Measurements from ENCODE around the gene AP3S2. TPM values are rescaled to one million over a fixed set of nuclear protein-coding genes. Genes with fewer than 3 reads are reported as not detected.

The AP3S2 gene
- total and polyA plus RNA-seq, 2 experiments from 2014 or later: 9.4 to 93.3 TPM

GRCh38 chr15:89888214-89888804 lies 5.5 kb downstream of the AP3S2 start:
- no peaks in the 10 kb centered on the region for H3K27me3 ChIP-seq (ENCODE audit: insufficient read depth)
- no peak overlapping the region for H2AFZ ChIP-seq
- H3K36me3 Mint-ChIP-seq (ENCODE audit: low read depth): peaks cover 31% of the 10 kb centered on the region; the same call in 2 of the 3 replicates
- peaks cover 9% of the 10 kb centered on the region for H4K20me1 ChIP-seq (replicated peaks; ENCODE audit: insufficient read depth)
- H3K27ac ChIP-seq (ENCODE audit: low read depth): no peak overlapping the region
- DNase-seq (ENCODE audit: low spot score) (peak; percentile 61), ATAC-seq (no peak)
- H3K4me3 ChIP-seq: no peak overlapping the region
- H3K27ac Mint-ChIP-seq: no peak overlapping the region
- H3K4me1 Mint-ChIP-seq: no peaks in the 10 kb centered on the region
- 0 out of 2 replicates have a peak, but pooled peaks cover 6% of the 10 kb centered on the region for H3K4me1 ChIP-seq (ENCODE audit: insufficient read depth)
- H3K4me2 ChIP-seq: no peak overlapping the region
- no peaks in the 10 kb centered on the region for H3K9me2 ChIP-seq (ENCODE audit: insufficient read depth)
- H3K36me3 ChIP-seq (ENCODE audit: insufficient read depth): peaks cover 10% of the 10 kb centered on the region; the same call in 1 of the 2 replicates
- peaks cover 33% of the 10 kb centered on the region for H3K79me2 ChIP-seq (replicated peaks; ENCODE audit: insufficient read depth)
- no peak overlapping the region for H3K4me3 Mint-ChIP-seq
- no peaks in the 10 kb centered on the region for H3F3A ChIP-seq (replicated peaks; ENCODE audit: low read depth)
- TF ChIP-seq CTCF (conservative IDR thresholded peaks at IDR 0.05; ENCODE audit: low read depth in 2 of 2) (peak; percentile 49 to 57), NANOG (IDR thresholded peaks at IDR 0.05; ENCODE audit: borderline replicate concordance) (no peak), ZNF462 (CRISPR knock-in tag; IDR thresholded peaks at IDR 0.05) (no peak), STAT1 (IDR thresholded peaks at IDR 0.05; ENCODE audit: unreplicated experiment) (no peak)
- no peaks in the 10 kb centered on the region for H3K9me3 Mint-ChIP-seq
- no peaks in the 10 kb centered on the region for H3K27me3 Mint-ChIP-seq (ENCODE audit: insufficient read depth, low read depth, poor library complexity)

All from GM23338 (cell line).